OCI-LY7 (cell line): ENCODE measurements around the gene IL17RD. TPM values are rescaled to one million over a fixed set of nuclear protein-coding genes. Genes with fewer than 3 reads are reported as not detected.

ENCODE experiments used
- BruUV-seq: library from RNA; stranded (reverse); fragments of 400-500 nt; replicated peaks from 2 replicates; lab custom pipeline; 2021; lab: Mats Ljungman, UMichigan
- CTCF ChIA-PET: fragments of 300-600 bp; sonication (Branson Sonifier 250); formaldehyde crosslinking; loops from one replicate; lab custom pipeline; 2022; ENCODE audit warnings: antibody characterized with exemption; ENCODE audit not compliant: unreplicated experiment; lab: Charles Lee
- POLR2A ChIA-PET: fragments of 300-600 bp; sonication (Branson Sonifier 250); formaldehyde crosslinking; loops from one replicate; lab custom pipeline; 2022; ENCODE audit warnings: antibody characterized with exemption; lab: Charles Lee
- DNase-seq: peaks from one replicate; pipeline ENCODE4 v3.0.0-alpha.2; 2015; ENCODE audit warnings: low spot score
- H2AFZ ChIP-seq: fragments of 200-600 bp; sonication (generic), shearing (Covaris generic); 2 replicates; pipeline ENCODE4 v1.6.1; 2014; ENCODE audit warnings: mild to moderate bottlenecking, antibody characterized with exemption, low read length, moderate library complexity
- H3K27ac ChIP-seq: fragments of 200-600 bp; sonication (generic); 2 replicates; pipeline ENCODE4 v1.5.1; 2014; ENCODE audit warnings: mixed run types, low read depth, mild to moderate bottlenecking, moderate library complexity, low read length, inconsistent platforms; ENCODE audit not compliant: poor library complexity, severe bottlenecking
- H3K36me3 ChIP-seq: fragments of 200-600 bp; sonication (generic); 2 replicates; pipeline ENCODE4 v1.6.1; 2014; ENCODE audit warnings: mild to moderate bottlenecking, antibody characterized with exemption, low read length, moderate library complexity, mixed read lengths; ENCODE audit not compliant: insufficient read depth
- H3K4me1 ChIP-seq: fragments of 200-600 bp; sonication (generic); 2 replicates; pipeline ENCODE4 v1.5.1; 2014; ENCODE audit warnings: mild to moderate bottlenecking, low read length; ENCODE audit not compliant: insufficient read depth, poor library complexity, severe bottlenecking
- H3K4me2 ChIP-seq: fragments of 200-600 bp; sonication (generic); 2 replicates; pipeline ENCODE4 v1.6.1; 2014; ENCODE audit warnings: mild to moderate bottlenecking, low read length
- H3K4me3 ChIP-seq: fragments of 200-600 bp; sonication (generic); 2 replicates; pipeline ENCODE4 v1.5.1; 2014; ENCODE audit warnings: mild to moderate bottlenecking, low read depth, low read length; ENCODE audit not compliant: poor library complexity, severe bottlenecking
- H3K79me2 ChIP-seq: fragments of 200-600 bp; sonication (generic); 2 replicates; pipeline ENCODE4 v1.6.1; 2016; ENCODE audit warnings: low read depth, mild to moderate bottlenecking, low read length, moderate library complexity, mixed read lengths; ENCODE audit not compliant: insufficient read depth
- H3K9me2 ChIP-seq: fragments of 200-600 bp; sonication (generic); 2 replicates; pipeline ENCODE4 v1.6.1; 2016; ENCODE audit warnings: mild to moderate bottlenecking, low read length, mixed read lengths; ENCODE audit not compliant: insufficient read depth
- H3K9me3 ChIP-seq: fragments of 200-600 bp; sonication (generic); 2 replicates; pipeline ENCODE4 v1.6.1; 2014; ENCODE audit warnings: mild to moderate bottlenecking, mixed run types, low read length, mixed read lengths
- H4K20me1 ChIP-seq: fragments of 200-600 bp; sonication (generic); 2 replicates; pipeline ENCODE4 v1.6.1; 2014; ENCODE audit warnings: mild to moderate bottlenecking, antibody characterized with exemption, low read length, moderate library complexity, mixed read lengths; ENCODE audit not compliant: insufficient read depth
- CTCF ChIP-seq: fragments of 200-600 bp; sonication (generic); conservative IDR thresholded peaks from 2 replicates; pipeline ENCODE4 v1.5.1; 2014; ENCODE audit warnings: mild to moderate bottlenecking, antibody characterized with exemption, low read length, moderate library complexity, mixed read lengths
- EZH2phosphoT487 ChIP-seq: fragments of 200-600 bp; sonication (generic); IDR thresholded peaks from 2 replicates; pipeline ENCODE4 v1.6.1; 2018; ENCODE audit warnings: low read depth, borderline replicate concordance, mild to moderate bottlenecking, mixed run types, antibody characterized with exemption, low read length, moderate library complexity, mixed read lengths
- intact Hi-C: fragments of 100-400 bp; cut with micrococcal nuclease; formaldehyde crosslinking; loops from one replicate; pipeline ENCODE4 v1.10.0; 2022; ENCODE audit not compliant: unreplicated experiment
- total RNA-seq, 2 experiments: library from RNA; depleted of rRNA in 1 of 2; stranded (reverse); fragments of >200 nt in 1 of 2; shearing (Covaris generic) in 1 of 2; gene quantifications; 2 replicates each; pipeline ENCODE4 v1.2.3, GENCODE V29; 2014 to 2022

The IL17RD gene
- total RNA-seq, 2 experiments from 2014 or later: 0.06 to 0.36 TPM

GRCh38 chr3:57108684-57109083 lies 56.5 kb downstream of the IL17RD start:
- H2AFZ ChIP-seq: no peak overlapping the region
- intact Hi-C loops: no loop called here
- no peaks in the 10 kb centered on the region for H4K20me1 ChIP-seq
- no peaks in the 10 kb centered on the region for H3K79me2 ChIP-seq
- H3K4me2 ChIP-seq: no peak overlapping the region
- no peak overlapping the region for H3K27ac ChIP-seq
- H3K4me3 ChIP-seq: no peak overlapping the region
- BruUV-seq: no TSS peak
- no peaks in the 10 kb centered on the region for H3K9me2 ChIP-seq
- no peaks in the 10 kb centered on the region for H3K36me3 ChIP-seq
- peaks cover 1% of the 10 kb centered on the region for H3K4me1 ChIP-seq
- DNase-seq: no peak
- no peak for TF ChIP-seq EZH2phosphoT487
- TF ChIP-seq CTCF: no peak
- CTCF ChIA-PET: no interaction called here
- no peaks in the 10 kb centered on the region for H3K9me3 ChIP-seq
- POLR2A ChIA-PET: no interaction called here

GRCh38 chr3:57105585-57105984 lies 59.6 kb downstream of the IL17RD start:
- BruUV-seq: no TSS peak
- H2AFZ ChIP-seq: no peak overlapping the region
- ChIA-PET CTCF (no interaction called here), POLR2A (interaction anchor here (0.6 kb wide), 2 partner anchors 11 to 1118 kb away, joined by 5 to 6 read pairs; no protein-coding TSS in a partner anchor)
- H3K9me2 ChIP-seq: no peaks in the 10 kb centered on the region
- no peaks in the 10 kb centered on the region for H3K9me3 ChIP-seq
- no peak for DNase-seq
- TF ChIP-seq CTCF (no peak), EZH2phosphoT487 (no peak)
- no peaks in the 10 kb centered on the region for H3K36me3 ChIP-seq
- no peaks in the 10 kb centered on the region for H4K20me1 ChIP-seq
- peaks cover 9% of the 10 kb centered on the region for H3K4me1 ChIP-seq
- intact Hi-C loops: no loop called here
- no peak overlapping the region for H3K4me3 ChIP-seq
- no peak overlapping the region for H3K27ac ChIP-seq
- H3K4me2 ChIP-seq: no peak overlapping the region
- no peaks in the 10 kb centered on the region for H3K79me2 ChIP-seq

- Histone ChIP-seq H3K4me2 (no peak overlapping the region), H3K4me1 (peaks cover 17% of the 10 kb centered on the region), H4K20me1 (no peaks in the 10 kb centered on the region), H3K4me3 (no peak overlapping the region), H3K27ac (no peak overlapping the region), H3K9me2 (no peaks in the 10 kb centered on the region), H3K36me3 (no peaks in the 10 kb centered on the region), H3K79me2 (no peaks in the 10 kb centered on the region), H2AFZ (peak overlapping the region; percentile 47; the same call in 1 of the 2 replicates), H3K9me3 (no peaks in the 10 kb centered on the region)
- POLR2A ChIA-PET: interaction anchor here (0.7 to 1.5 kb wide), 2 partner anchors 9 to 106 kb away, joined by 3 read pairs; no protein-coding TSS in a partner anchor
- CTCF ChIA-PET: no interaction called here
- TF ChIP-seq EZH2phosphoT487 (no peak), CTCF (peak; percentile 96)
- peak; percentile 86 for DNase-seq
- intact Hi-C loops: loop anchor here (2.0 kb wide), 1 partner anchor 71 kb away; no protein-coding TSS in a partner anchor
- no TSS peak for BruUV-seq
Observed at GRCh38 chr3:57100046-57100695, 65.0 kb downstream of the IL17RD start.
